CD4-positive, alpha-beta T cell (primary cell): ENCODE results near the gene FGF5. TPM values are rescaled to one million over a fixed set of nuclear protein-coding genes. Genes with fewer than 3 reads are reported as not detected.
"Not testable (repeated sequence)": the region's sequence is repeated elsewhere in the genome, so short reads cannot be mapped to it uniquely, and the experiment has no call there.

Experiments
- ATAC-seq: fragments of 200-7000 bp; cut with Tn5 transposase; one replicate; pipeline ENCODE4 v1.10.0; 2022; ENCODE audit warnings: mild to moderate bottlenecking; ENCODE audit not compliant: poor library complexity
- CTCF ChIA-PET: fragments of 350-600 bp; sonication (Branson Sonifier 250); formaldehyde crosslinking; loops from one replicate; lab custom pipeline; 2021; ENCODE audit warnings: antibody characterized with exemption, inconsistent platforms; lab: Charles Lee
- POLR2A ChIA-PET: fragments of 350-600 bp; sonication (Branson Sonifier 250); formaldehyde crosslinking; loops from one replicate; lab custom pipeline; 2021; ENCODE audit warnings: antibody characterized with exemption, inconsistent platforms; lab: Charles Lee
- DNase-seq, 14 experiments: peaks; one replicate each; pipeline ENCODE4 v3.0.0-alpha.2; 2013 to 2020; ENCODE audit warnings: mixed read lengths in 2 of 14
- H3K27ac ChIP-seq, 2 donors: one replicate each; pipeline versions ENCODE4 v1.5.1 to v1.7.0; 2013; ENCODE audit warnings: low read length in 2 of 2, low read depth in 1 of 2, mild to moderate bottlenecking in 1 of 2
- H3K27me3 ChIP-seq, 2 experiments: 1 replicate in 1 of 2; 2 replicates in 1 of 2; pipeline versions ENCODE4 v1.6.1 to v1.7.0; 2013; ENCODE audit warnings: low read length in 2 of 2, control low read depth in 1 of 2, mild to moderate bottlenecking in 1 of 2, moderate library complexity in 1 of 2; ENCODE audit not compliant: insufficient read depth in 2 of 2, control insufficient read depth in 1 of 2
- H3K36me3 ChIP-seq: one replicate; pipeline ENCODE4 v1.6.1; 2013; ENCODE audit warnings: low read length, control low read depth; ENCODE audit not compliant: insufficient read depth
- H3K4me1 ChIP-seq: one replicate; pipeline ENCODE4 v1.6.1; 2013; ENCODE audit warnings: low read length, control low read depth; ENCODE audit not compliant: insufficient read depth
- H3K4me3 ChIP-seq: one replicate; pipeline ENCODE4 v1.5.1; 2013; ENCODE audit warnings: mild to moderate bottlenecking, low read length, moderate library complexity
- H3K9me3 ChIP-seq, 2 experiments: 1 replicate in 1 of 2; 2 replicates in 1 of 2; pipeline versions ENCODE4 v1.6.1 to v1.7.0; 2013; ENCODE audit warnings: low read length in 2 of 2, mild to moderate bottlenecking in 2 of 2, control low read depth in 1 of 2, moderate library complexity in 1 of 2; ENCODE audit not compliant: control insufficient read depth in 1 of 2, insufficient read depth in 1 of 2
- H3K27ac Mint-ChIP-seq: one replicate; pipeline ENCODE4 v1.8.0; 2020; ENCODE audit warnings: mixed read lengths
- H3K27me3 Mint-ChIP-seq: one replicate; pipeline ENCODE4 v1.8.0; 2021; ENCODE audit warnings: mixed read lengths
- H3K36me3 Mint-ChIP-seq: one replicate; pipeline ENCODE4 v1.8.0; 2021; ENCODE audit warnings: low read depth, mixed read lengths
- H3K4me1 Mint-ChIP-seq: one replicate; pipeline ENCODE4 v1.8.0; 2021; ENCODE audit warnings: low read depth, mixed read lengths
- H3K4me3 Mint-ChIP-seq: one replicate; pipeline ENCODE4 v1.8.0; 2020; ENCODE audit warnings: mild to moderate bottlenecking, mixed read lengths
- H3K9me3 Mint-ChIP-seq: one replicate; pipeline ENCODE4 v1.8.0; 2020; ENCODE audit warnings: mixed read lengths
- CTCF ChIP-seq: fragments of 200-600 bp; IDR thresholded peaks from one replicate; pipeline ENCODE4 v1.8.0; 2022; ENCODE audit warnings: antibody characterized with exemption, mild to moderate bottlenecking
- intact Hi-C, 2 experiments: fragments of 100-400 bp; cut with DNase I in 1 of 2; cut with micrococcal nuclease in 1 of 2; formaldehyde crosslinking; loops; one replicate each; pipeline versions ENCODE4 v1.15.1 to v1.9.0; 2023 to 2025; cut with DNase I, micrococcal nuclease
- total RNA-seq, 174 experiments: library from RNA in 2 of 174; stranded (reverse) in 2 of 174; gene quantifications; one replicate each; pipeline ENCODE4 v1.2.3 and lab custom pipeline; 2021 to 2026

Gene FGF5
- total RNA-seq, 2 experiments from 2014 or later: 0.05 to 0.06 TPM

- ATAC-seq (no peak), DNase-seq (no peak)
- Histone ChIP-seq H3K36me3 (no peaks in the 10 kb centered on the region), H3K4me3 (no peak overlapping the region), H3K27me3 (peaks cover 0 to 15% of the 10 kb centered on the region in 2 experiments), H3K4me1 (no peaks in the 10 kb centered on the region), H3K9me3 (no peaks in the 10 kb centered on the region), H3K27ac (no peak overlapping the region)
- Mint-ChIP-seq H3K4me3 (no peak overlapping the region), H3K4me1 (no peaks in the 10 kb centered on the region), H3K36me3 (no peaks in the 10 kb centered on the region), H3K27ac (no peak overlapping the region), H3K9me3 (no peaks in the 10 kb centered on the region), H3K27me3 (peaks cover 53% of the 10 kb centered on the region)
- no peak for TF ChIP-seq CTCF
- intact Hi-C loops: no loop called here
- POLR2A ChIA-PET: no interaction called here
- CTCF ChIA-PET: no interaction called here
These were observed 44.7 kb downstream of the FGF5 start for GRCh38 chr4:80311130-80311529.

- Histone ChIP-seq H3K27me3 (peaks cover 0 to 15% of the 10 kb centered on the region in 2 experiments), H3K9me3 (no peaks in the 10 kb centered on the region), H3K36me3 (no peaks in the 10 kb centered on the region), H3K4me3 (no peak overlapping the region), H3K27ac (no peak overlapping the region), H3K4me1 (no peaks in the 10 kb centered on the region)
- ATAC-seq (no peak), DNase-seq (no peak)
- H3K36me3 Mint-ChIP-seq: no peaks in the 10 kb centered on the region
- peaks cover 51% of the 10 kb centered on the region for H3K27me3 Mint-ChIP-seq
- H3K4me1 Mint-ChIP-seq: no peaks in the 10 kb centered on the region
- ChIA-PET CTCF (no interaction called here), POLR2A (no interaction called here)
- TF ChIP-seq CTCF: no peak
- H3K4me3 Mint-ChIP-seq: no peak overlapping the region
- no peaks in the 10 kb centered on the region for H3K9me3 Mint-ChIP-seq
- intact Hi-C loops: no loop called here
- no peak overlapping the region for H3K27ac Mint-ChIP-seq
These were observed 45.7 kb downstream of the FGF5 start for GRCh38 chr4:80312124-80312523.

GRCh38 chr4:80313627-80314026 lies 47.2 kb downstream of the FGF5 start:
- no peak for ATAC-seq
- no peak for TF ChIP-seq CTCF
- DNase-seq: no peak
- H3K9me3 ChIP-seq: no peaks in the 10 kb centered on the region
- H3K27ac ChIP-seq: no peak overlapping the region
- Mint-ChIP-seq H3K4me3 (no peak overlapping the region), H3K27me3 (peaks cover 44% of the 10 kb centered on the region), H3K27ac (no peak overlapping the region), H3K9me3 (no peaks in the 10 kb centered on the region), H3K36me3 (no peaks in the 10 kb centered on the region), H3K4me1 (no peaks in the 10 kb centered on the region)
- POLR2A ChIA-PET: no interaction called here
- CTCF ChIA-PET: no interaction called here
- peaks cover 0 to 6% of the 10 kb centered on the region in 2 experiments for H3K27me3 ChIP-seq
- no peaks in the 10 kb centered on the region for H3K4me1 ChIP-seq
- no peak overlapping the region for H3K4me3 ChIP-seq
- intact Hi-C loops: no loop called here
- no peaks in the 10 kb centered on the region for H3K36me3 ChIP-seq

DNA sequence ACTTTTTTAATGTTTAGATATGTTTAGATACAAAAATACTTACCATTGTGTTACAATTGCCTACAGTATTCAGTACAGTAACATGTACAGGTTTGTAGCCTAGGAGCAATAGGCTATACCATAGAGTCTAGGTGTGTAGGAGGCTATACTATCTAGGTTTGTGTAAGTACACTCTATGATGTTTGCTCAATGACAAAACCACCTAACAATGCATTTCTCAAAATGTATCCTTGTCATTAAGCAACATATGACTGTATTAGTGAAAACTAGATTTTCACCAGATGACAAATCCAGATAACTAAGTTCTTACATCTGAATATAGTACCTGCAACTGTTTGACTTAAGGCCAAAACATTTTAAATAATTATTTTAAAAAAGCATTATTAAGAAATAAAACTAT lies 49.4 kb downstream of the FGF5 start:
- H3K36me3 Mint-ChIP-seq, H3K4me1 ChIP-seq, intact Hi-C loops, H3K4me3 Mint-ChIP-seq, ATAC-seq, H3K9me3 Mint-ChIP-seq, H3K27ac Mint-ChIP-seq, H3K36me3 ChIP-seq, H3K27me3 ChIP-seq, POLR2A ChIA-PET, H3K4me3 ChIP-seq, DNase-seq, H3K27ac ChIP-seq, CTCF ChIA-PET, H3K9me3 ChIP-seq, H3K4me1 Mint-ChIP-seq: not testable (repeated sequence)
- peaks cover 31% of the 10 kb centered on the region for H3K27me3 Mint-ChIP-seq
